NCI-H524 treated with DMSO at 0.1 percent for 48 hours (cell line): ENCODE data around the gene KLHL40.

Experiments used
- DNase-seq: peaks from one replicate; lab custom pipeline; 2025; lab: John Stamatoyannopoulos, UW

Gene KLHL40

DNA sequence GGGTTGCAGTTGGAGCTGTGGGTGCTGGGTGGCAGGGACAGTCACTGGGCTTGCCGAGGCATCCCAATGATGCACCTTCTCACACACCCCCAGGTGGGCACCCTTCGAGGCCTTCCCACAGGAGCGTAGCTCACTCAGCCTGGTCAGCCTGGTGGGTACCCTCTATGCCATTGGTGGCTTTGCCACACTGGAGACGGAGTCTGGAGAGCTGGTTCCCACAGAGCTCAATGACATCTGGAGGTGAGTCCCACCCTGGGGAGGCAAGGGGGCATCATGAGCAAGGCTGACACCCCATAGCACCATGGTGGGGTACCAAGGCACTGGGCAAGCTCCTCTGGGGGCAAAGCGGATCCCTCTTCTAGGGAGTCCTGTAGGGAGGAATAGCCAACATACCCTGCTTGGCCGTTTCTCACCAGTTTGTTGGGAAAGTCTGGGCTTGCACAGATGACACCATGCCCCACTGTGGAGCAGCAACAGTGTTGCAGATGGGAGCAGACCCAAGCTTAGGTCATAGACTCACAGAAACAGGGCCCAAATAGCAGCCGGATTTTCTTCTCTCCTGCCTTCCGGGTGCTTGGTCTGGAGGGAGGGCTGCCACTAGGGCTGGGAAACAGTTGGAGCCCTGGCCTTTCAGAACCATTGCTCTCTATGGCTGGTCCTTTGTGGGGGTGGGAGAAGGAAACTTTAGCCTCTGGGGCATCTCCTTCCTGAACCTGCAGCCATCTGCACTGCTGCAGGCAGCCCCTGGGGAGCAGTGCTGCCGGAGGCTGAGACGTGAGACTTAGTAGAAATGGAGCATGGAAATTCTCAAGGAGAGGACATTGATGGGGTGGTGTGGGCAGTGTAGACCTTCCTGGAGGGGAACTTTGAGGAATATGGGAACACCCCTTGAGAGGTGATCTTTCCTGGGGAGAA lies 5.7 kb downstream of the KLHL40 start:
- no peak for DNase-seq

DNA sequence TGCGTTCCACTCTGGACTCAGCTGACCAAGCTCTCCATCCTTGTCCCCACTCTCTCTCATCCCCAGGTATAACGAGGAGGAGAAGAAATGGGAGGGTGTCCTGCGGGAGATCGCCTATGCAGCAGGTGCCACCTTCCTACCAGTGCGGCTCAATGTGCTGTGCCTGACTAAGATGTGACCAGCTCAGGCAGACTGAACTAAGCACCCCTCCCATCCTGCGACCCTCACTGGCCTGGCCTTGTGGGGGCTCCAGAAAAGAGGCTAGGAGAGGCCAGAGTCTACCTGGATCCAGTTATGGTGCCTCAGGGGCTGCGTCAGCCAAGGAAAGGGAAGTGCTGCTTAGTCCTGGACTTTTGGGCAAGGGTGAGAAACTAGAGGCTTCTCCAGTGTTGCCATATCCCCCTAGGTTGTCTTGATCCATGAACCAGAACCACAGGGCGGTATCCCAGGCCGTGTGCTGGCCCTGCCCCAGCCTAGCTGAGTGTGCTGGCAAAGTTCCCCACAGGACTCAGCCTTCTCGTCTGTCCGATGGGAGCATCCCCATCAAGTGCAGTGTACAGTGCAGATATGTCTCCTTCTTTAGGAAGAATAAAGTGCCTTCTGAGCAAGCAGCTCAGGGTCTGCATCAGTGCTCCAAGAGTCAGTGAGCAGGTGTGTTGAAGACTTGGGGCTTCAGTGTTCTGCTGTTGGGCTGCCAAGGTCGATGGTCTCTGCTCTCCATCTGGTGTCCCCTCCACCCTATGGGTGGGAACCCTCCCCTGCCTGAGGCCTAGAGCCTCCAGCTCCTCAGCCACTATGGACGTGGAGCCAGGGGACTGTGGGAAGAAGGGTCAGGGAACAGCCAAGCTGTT lies 6.7 kb downstream of the KLHL40 start:
- DNase-seq: no peak

DNA sequence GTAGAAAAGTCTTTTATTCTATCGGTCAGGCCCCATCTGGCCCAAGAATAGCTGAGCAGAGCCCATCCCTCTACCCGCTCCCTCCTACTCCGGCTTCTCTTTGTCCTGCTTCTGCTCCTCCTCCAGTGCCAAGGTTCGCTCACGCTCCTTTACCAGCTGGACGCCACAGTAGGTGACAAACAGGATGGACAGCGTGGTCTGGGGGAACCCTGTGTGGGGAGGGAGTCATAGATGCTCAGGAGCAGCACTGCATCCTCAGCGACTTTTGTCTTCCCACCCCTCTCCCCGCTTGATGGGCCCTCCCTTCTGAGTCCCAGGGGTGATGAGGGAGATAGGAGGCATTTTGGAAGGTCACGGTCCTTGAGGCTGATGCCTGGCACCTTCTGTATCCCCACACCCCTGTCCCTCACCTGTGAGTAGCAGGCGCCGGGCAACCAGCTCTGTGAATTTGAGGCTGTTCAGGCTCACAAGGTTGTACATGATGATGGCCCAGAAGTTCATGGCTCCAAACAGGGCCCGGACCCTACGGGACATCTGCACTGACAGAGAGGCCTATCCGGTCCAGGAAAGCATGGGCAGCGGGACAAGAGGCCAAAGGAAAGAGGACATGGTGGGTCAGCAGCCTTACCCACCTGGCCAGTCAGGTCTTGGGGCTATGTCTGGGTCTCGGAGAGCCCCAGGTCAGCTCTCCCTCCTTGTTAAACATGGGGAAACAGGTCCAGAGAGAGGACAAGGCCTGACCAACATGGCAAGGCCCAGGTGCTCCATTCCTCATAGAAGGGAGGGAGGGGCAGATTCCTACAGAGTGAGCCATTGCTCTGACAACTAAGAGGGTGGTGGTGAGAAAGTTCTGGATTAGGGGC lies 7.6 kb downstream of the KLHL40 start:
- DNase-seq: no peak

DNA sequence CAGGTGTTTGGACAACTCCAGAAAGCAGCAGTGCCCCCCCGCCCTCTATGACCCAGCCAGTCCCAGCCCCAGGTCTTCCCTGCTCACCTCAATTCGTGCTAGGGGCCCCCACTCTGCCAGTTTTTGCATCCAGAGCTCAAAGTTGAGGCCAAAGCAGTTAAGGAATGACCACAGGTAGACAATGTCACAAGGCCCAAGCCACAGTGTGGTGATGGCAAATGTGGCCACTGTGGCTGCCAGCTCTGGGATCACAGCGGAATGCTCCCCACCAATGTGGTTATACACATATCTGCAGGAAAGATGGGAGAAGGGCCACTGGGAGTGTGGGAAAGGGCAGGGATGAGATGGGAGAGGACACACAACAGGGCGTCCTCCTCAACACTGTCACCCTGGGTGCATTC lies 8.2 kb downstream of the KLHL40 start:
- no peak for DNase-seq

DNA sequence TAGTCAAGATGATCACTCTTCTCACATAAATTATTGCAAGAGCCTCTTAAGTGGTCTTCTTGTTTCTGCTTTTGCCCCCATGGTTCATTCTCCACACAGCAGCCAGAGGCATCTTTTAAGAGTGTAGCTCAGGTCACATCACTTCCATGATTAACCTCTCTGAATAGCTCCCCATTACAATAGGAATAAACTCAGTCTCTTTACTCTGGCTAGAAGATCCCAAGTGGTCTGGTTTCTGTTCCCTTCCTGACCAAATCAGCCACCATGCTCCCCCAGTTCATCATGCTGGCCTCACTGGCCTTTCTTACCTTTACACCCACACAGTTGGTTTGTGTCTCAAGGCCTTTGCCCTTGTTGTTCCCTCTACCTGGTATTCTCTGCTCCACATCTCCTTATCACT lies 9.0 kb downstream of the KLHL40 start:
- DNase-seq: no peak

DNA sequence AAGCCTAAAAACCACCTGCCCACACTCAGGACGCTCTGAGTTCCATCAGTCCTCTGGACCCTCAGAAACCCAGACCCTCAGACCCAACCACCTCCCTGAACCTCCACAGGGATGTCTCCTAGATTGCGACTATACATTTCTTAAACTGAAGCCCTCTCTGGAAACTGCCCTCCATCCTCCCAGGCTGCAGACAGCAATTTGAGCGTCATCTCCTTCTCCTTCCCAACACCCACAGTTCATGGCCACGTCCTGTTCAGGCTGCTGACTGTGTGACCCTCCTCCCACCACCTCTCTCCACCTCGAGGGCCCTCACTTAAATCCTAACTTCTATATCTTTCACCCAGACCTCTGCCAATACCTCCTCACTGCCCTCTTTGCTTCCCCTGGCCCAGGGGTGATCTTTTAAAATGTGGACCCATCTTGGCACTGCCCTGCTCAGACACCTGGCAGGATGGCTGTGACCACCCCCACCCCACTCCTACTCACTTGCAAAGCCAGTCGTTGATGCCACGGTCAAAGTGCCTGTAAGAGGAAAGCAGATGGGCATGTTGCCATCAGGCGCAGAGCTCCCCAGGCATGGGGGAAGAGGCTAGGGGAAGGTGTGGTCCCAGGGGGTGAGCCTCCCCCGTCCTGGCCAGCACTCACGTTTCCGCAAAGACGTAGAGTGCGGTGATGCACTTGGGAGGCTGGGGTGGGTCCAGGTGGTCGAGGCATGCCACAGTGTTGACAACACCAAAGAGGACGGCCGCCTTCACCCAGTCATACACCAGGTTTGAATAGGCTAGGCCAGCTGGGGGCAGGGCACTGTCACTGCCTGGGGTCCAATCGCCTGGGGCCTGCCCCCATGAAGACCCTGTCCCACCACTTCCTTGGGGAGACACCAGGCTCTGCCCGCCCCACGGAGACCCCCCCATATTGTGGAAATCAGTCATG lies 11.3 kb downstream of the KLHL40 start:
- DNase-seq: no peak

DNA sequence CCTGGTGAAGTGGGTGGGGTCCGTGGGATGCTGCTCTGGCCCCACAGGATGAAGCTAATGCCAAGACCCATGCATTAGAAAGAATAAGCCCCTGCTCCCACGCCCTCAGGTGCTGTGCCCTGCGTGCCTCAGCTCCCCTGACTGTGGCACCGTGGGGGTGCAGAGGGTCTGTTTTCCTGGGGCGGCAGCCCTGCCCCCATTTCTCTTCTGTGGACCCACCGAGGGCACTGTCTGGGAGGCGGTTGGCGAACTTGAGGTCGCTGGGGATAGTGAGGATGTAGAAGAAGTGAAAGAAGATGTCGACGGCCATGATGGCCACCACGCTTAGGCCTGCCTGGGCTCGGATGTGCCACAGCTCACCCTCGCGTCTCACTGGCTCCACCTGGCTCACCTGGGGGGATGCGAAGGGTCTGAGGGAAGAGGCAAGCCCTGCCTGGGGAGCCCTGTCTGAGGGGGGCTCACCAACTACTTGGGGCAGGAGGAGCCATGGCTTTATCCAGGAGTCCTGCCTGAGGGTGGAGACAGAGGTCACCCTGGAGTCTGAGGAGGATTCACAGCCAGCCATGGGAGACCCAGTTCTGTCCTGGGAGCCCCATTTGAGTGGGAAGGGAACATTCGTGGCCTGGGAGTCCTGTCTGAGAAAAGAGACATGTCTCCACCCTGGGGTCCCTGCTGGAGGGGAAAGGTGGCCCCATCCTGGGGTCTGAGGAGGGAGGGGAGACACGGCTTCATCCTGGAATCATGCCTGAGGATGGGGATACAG lies 12.1 kb downstream of the KLHL40 start:
- no peak for DNase-seq

DNA sequence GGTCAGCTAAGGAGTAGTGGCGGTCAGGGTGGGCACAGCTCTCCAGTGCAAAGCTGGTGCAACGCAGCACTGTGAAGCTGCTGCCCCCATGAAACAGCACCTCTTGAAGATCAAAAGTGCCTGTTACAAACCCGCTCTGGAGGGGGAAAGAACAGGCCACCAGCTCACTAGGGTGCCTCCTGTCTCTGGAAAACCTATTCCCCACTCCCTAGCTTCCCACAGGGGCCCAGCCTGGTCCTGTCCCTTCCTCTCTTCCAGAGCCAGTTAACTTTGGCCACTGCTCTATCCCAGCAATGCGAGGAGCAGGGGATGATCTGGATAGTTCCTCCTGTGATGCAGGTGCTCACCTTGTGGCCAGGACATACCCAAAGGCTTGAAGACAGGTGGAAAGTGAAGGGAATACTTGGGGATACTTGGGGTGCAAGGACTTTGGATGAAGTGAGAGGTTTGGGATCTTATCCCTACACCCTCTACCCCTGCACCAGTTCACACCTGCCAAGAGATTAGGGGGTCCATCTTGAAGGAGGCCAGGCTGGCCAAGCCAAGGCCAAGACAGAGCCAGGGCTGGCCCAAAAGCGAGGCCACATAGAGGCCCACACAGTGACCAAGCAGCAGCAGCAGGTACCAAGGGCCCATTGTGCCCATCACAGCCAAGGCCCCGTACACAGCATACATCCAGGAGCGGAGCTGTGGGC lies 13.0 kb downstream of the KLHL40 start:
- no peak for DNase-seq

DNA sequence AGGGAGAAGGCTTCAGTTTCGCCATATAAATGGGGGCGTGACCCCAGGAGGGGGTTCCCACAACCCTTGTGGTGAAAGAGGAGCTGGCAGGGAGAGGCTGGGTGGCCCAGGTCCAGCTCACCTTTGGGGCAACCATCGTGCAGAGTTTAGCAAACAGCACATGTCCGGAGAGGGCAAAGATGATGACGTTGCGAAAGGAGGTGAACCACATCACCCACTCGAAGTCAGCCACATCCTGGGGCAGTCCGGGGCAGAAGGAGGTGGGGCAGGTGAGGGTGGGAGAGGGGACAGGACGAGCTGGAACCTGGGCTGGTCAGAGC lies 13.5 kb downstream of the KLHL40 start:
- DNase-seq: no peak

DNA sequence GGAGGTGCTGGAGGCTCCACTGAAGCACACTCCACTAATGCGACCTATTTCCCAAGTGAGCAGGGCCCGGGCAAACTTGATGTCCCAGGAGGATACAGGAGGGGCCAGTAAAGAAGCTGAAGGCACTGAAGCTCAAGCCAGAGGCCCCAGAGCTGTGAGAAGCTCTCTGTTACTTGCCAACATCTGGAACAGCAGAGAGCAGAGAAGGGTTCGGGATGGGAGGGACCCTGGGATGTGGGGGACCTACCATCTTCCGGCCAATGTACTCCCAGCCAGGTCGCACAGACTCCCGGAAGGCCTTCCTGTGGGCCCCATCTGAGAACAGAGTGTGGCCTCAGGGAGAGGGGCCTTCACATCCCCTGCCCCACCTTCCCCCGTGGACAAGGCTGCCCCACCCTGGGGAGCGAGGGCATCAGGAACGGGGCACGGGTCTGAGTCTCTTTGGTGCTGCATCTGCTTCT lies 14.2 kb downstream of the KLHL40 start:
- DNase-seq: no peak

DNA sequence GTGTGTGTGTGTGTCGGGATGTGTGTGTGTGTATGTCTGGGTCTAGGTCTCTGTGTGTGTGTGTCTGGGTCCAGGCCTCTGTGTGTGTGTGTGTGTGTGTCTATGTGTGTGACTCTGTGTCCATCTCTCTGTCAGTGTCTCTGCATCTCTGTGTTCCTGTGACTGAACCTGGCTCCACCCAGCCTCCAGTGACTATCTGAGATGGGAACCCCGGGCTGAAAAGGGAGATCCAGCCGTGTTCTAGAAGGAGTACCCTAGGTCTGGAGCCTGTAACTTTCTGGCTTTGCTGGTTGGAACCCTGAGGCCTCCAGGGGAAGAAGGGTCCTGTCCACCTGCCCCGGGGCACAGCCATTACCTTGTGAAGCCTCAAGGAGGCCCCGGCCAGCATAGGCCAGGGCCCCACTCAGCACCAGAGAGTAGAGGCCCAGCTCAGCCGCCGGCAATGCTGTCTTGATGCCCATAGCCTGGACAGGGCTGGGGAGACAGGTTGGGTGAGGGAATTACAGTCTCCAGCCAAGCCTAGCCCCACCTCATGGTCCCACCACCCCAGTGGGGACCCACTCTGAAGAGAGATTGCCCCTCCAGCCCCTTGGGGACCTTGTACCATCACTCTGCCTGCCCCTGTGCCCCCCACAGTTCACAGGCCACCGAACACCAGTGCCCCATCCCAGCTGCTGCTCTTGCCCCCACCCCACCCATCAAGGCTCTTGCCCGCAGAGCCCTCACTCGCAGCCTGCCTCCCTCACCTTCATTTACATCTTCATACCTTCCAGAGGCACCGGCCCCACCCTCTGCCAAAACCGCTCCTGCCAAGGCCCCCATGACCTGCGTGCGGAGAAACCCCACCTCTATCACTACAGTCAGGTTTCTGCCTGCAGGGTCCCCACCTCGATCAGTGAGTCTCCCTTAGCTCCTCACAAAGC lies 15.3 kb downstream of the KLHL40 start:
- DNase-seq: no peak

DNA sequence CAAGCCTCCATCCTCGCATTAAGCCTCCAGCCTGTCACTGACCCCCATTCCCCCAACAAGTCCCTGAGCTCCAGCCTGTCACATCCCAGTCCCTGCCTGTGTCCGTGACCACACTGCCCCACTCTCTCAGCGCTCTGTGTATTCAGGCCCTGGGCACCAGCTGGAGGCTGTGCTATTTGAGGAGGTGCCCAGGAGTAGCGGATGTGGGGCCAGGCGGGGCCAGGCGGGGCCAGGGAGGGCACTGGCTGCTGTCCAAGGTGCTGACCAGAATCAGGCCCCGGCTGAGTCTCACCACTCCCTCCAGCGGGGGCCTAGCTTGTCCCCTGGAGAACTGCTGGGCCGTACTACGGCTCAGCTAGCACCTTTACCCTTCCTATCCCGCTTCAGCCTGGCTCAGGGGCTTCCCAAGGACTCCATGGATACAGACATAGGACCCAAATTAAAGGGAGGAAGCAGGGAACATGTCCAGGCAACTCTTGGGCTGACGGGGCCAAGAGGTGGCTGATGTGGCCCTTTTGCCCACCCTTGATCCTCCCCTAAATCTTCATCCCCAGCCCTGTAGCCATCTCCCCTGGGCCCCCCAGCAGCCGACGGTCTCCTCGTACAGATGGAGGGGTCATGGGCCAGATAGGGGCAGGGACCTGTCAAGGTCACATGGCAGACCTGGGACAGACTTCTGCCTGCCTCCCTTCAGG lies 16.2 kb downstream of the KLHL40 start:
- no peak for DNase-seq

DNA sequence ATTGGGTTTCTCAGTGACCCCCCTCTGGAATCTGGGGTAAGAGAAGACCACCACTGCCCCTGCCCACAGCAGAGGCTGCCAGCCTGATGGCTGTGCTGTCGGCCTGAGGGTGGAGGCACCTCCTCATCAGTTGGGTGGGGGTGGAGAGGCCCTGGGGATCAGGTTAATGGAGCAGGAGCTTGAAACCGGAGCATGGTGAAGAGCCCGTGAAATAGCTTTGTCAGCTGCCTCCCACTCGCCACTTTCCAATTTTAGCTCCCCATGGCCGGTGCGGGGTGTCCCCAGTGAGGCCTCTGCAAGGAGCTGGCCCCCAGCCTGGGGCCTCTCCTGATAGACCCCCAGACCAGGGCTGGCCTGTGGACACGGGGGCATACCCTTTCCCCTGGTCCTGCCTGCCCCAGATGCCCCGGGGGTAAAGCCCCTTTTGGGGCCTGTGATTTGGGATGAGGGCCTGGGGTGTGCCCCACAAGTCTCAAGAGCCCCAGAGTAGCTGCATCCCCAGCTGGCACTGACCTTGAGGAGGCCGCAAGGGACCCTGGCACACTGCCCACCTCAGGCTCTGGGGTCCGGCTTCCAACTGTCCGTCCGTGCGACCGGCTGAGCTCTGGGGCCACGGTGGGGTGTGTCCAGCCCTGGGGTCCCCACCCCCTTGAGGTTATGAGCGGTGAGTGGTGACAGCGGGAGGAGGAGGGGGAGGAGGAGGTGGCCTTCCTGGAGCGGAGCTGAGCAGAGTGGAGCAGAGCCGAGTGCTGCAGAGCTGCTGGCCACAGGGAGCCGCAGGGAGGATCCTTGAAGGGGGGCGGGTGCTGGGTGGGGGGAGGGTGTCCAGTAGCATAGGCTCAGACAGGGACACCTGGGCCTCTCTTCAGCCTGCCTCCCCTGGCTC lies 17.0 kb downstream of the KLHL40 start, which contains the start of gene HHATL:
TSS of gene HHATL (minus strand) at position 733 of the 886 bp plus-strand sequence. CDS start 1,972 bp downstream, outside the sequence.
- DNase-seq: no peak

DNA sequence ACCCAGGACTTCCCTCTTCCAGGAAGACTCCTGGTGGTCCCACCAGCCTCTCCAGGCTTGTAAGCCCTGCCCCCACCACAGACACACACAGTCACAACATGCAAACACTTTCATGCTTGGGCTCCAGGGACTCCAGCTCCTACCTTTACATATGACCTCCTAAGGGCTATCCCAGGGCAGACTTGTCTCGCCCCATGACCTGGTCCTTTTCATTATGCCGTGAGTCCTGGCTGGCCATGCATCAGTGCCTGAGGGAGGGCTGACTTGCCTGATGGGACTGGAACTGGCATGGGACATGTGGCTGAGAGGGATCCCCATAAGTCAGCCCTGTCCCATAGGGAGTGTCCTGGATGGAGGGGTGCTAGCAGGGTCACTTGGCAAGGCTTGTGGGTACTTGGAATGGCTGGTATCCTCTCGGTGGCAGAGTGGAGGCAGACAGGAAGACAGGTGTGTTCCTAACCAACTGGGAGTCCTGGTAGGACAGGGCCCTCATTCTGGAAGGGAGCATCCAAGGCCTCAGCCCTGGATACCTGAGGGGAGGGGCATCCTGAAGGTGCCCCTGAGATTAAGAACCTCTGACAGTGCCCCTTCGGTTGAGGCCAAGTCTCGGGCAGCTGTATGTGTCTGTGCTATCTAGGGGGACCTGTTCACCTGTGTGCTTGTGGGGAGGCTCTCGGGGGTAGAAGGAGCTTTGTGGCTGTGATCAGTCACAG lies 17.8 kb downstream of the KLHL40 start:
- no peak for DNase-seq

DNA sequence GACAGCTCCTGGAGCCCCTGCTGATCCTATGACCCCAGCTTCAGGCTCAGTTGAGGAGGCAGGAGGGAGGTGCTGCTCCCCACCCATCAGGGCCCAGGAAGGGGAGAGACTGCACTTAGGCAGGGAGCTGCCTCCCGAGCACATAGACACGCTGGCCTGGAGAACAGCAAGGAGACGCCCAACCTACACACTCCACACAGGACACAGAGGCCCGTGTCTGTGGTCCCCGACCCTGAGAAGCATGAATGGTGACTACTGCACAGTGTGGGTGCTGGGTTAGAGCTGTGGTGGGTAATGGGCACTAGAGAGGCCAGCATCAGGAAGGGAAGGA lies 18.3 kb downstream of the KLHL40 start:
- no peak for DNase-seq

DNA sequence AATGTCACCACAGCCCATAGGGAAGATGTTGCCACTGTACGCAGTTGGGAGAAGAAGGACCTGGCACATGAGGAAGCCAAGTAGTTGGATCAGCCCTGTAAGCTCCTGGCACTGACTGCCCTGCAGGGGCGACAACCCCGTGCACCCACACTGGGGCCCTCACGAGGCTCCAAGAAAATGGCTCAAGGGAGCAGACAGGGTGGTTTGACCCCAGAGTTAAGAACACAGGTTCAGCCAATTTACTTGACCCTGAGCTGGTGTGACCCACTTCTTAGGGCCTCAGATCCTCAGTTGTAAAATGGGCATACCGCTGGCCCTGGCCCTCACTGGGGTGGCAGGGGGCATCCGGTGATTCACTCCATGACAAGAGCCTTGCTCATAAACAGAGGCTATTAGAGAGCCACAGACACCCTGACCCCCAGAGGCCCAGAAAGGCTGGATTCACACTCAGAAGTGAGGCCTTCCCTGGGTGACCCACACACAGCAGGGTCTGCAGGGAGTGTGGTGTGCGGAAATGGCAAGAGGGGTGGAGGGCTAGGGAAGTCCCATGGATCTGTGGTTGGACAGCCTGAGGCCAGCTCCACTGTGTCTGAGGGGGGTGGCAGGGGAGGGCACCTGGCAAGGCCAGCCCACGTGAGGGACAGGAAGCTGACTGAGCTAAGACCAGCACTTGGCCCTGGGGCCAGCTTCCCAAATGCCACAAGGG lies 19.0 kb downstream of the KLHL40 start:
- no peak for DNase-seq
